Cortex of kidney (tissue), 1 donor: ENCODE results near the gene SDF2.
"Not testable (repeated sequence)": the region's sequence is repeated elsewhere in the genome, so short reads cannot be mapped to it uniquely, and the experiment has no call there.

Source experiments
- DNase-seq: peaks from one replicate; lab custom pipeline; 2025; lab: John Stamatoyannopoulos, UW

The SDF2 gene

GRCh38 chr17:28684963-28685362 lies 23.3 kb upstream of the SDF2 start:
- DNase-seq, result no peak

DNA sequence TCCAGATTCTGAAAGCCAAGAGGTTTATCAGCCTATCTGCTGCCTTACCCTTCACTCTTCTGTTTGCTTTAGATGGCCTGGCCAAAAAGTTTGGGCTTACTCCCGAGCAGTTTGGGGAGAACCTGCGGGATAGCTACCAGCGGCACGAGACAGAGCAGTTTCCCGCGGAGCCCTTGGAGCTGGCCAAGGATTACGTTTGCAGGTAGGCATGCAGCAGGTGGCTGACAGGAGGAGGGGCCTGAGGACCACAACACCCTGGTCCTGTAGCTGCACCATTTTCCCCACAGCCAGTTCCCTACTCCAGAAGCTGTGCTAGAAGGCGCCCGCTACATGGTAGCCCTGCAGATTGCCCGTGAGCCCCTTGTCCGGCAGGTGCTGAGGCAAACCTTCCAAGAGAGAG lies 20.9 kb upstream of the SDF2 start:
- no peak for DNase-seq

GRCh38 chr17:28675980-28676379 lies 14.3 kb upstream of the SDF2 start:
- no peak for DNase-seq

DNA sequence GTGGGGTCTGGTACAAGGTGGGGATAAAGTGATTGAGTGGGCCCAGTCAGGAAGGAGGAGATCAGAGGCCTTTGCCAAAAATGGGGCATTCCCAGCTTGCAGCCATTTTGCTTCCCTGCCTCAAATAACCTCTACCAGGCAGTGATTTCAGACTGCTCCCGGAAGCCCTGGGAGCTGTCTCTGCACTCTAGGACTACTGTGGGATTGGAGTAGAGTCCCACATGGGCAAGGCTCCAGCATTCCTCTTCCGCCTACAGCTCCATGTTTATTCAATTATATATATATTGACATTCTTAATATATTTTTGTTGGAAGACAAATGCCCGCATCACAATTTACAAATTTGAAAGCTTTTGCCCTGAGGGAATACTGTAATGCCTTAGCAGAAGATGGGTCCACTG lies 13.8 kb upstream of the SDF2 start:
- DNase-seq, result no peak

DNA sequence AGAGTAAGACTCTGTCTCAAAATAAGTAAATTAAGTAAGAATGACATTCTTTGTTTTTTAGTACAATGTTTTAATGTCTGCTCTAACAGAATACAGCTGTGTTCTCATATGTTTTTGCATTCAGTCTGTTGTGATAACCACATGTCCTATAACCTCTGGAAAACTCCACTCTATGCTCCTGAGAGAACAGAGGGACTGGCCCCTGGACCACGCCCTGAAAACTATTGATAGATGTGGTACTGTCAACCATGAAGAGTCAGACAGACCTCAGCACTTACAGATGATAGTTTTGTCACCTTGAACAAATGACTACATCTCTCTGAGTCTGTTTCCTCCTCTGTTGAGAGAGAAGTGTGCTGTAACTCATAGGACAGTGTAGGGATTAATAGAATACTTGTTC lies 8.2 kb upstream of the SDF2 start:
- DNase-seq, result no peak

DNA sequence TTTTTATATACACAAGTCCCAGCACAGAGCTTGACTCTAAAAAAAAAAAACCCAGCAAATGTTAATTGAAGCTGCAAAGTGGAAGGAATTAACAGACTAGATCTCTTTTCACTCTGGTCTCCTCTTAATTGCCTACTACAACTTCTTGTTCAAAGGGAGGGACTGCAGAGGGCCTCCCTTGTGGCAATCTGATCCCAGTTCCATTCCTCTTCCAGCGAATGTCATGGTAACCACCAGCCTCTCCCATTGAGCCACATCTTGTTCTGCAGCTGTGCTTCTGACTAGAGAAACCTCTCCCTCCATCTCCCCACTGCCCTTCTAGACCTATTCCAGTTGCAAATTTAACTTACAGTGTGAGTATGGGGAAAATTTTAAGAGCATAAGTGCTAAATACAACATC lies 6.2 kb upstream of the SDF2 start:
- DNase-seq, result no peak

GRCh38 chr17:28665994-28666393 lies 4.3 kb upstream of the SDF2 start:
- no peak for DNase-seq

GRCh38 chr17:28663723-28664122 lies 2.0 kb upstream of the SDF2 start:
- no peak for DNase-seq

DNA sequence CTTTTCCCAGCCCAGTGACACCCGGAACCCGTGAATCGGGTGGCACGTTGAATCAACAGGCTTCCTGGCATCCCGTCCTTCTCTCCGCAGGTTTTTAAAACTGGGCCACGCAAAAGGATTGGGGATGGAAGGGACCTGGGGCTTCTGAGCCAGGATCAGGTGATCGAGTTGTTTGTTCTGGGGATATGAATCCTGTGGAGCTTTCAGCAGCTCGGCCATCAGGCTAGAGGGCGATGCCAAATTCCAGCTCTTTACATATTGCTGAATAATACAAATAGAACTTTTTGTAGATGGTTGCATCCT lies 772 bp upstream of the SDF2 start:
- DNase-seq, result no peak

- not testable (repeated sequence) for DNase-seq
Measured at GRCh38 chr17:28659497-28659881, 2.2 kb downstream of the SDF2 start.

GRCh38 chr17:28658766-28659496 lies 2.8 kb downstream of the SDF2 start:
- DNase-seq, result not testable (repeated sequence)

DNA sequence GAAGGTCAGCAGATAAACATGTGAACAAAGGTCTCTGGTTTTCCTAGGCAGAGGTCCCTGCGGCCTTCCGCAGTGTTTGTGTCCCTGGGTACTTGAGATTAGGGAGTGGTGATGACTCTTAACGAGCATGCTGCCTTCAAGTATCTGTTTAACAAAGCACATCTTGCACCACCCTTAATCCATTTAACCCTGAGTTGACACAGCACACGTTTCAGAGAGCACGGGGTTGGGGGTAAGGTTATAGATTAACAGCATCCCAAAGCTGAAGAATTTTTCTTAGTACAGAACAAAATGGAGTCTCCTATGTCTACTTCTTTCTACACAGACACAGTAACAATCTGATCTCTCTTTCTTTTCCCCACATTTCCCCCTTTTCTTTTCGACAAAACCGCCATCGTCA lies 3.4 kb downstream of the SDF2 start:
- not testable (repeated sequence) for DNase-seq

DNA sequence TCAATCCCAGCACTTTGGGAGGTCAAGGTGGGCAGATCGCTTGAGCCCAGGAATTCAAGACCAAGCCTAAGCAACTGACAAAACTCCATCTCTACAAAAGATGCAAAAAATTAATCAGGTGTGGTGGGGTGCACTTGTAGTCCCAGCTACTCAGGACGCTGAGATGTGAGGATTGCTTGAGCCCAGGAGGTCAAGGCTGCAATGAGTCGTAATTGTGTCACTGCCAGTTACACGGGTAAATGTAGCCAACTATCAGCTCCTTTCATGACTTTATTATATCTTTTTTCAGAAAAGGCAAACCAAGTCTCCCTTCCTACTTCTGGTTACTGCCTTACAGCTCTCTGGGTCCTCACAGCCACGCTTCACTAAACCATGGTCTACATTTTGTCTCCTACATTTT lies 4.0 kb downstream of the SDF2 start:
- no peak for DNase-seq

DNA sequence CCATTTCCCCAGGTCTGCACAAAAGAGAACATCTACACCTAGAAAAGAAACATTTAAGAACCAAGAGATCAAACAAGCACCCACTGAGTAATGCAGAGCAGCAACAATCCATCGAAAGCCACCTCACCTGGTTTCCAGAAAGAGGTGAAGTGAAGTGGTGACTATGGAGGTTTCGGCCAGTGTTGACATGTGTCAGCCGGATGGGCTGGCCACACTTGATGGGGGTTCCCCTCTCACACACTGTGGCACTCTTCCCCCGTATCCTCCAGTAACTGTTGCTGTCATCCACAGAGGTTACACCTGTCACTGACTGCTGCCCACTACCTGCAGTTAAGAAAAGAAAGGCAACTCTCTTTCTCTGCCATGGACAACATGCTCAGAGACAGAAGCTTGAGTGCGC lies 6.5 kb downstream of the SDF2 start:
- DNase-seq, result no peak

- DNase-seq, result no peak
Measured at GRCh38 chr17:28648698-28649097, 13.0 kb downstream of the SDF2 start.

- no peak for DNase-seq
Measured at GRCh38 chr17:28646039-28646754, 15.5 kb downstream of the SDF2 start.

DNA sequence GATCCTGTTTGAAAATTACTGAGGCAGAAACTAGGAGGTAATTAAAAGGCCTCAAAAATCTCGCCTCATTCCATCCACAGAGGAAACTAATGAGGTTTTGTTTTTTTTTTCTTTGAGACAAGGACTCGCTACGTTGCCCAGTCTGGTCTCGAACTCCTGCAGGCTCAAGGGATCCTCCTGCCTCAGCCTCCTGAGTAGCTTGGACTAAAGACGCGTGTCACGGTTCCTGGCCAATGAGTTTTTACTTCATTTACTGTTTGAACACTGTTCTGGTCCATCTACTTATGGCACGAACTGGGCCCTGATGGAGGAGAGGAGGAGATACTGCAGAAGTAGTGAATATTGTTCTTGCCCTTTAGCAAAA lies 16.1 kb downstream of the SDF2 start:
- DNase-seq, result no peak

GRCh38 chr17:28644787-28645575 lies 16.7 kb downstream of the SDF2 start, which contains the start of gene BLTP2:
TSS of gene BLTP2 (minus strand) at chr17:28645158. CDS start at chr17:28645056, 102 bp downstream.
- no peak for DNase-seq

GRCh38 chr17:28643983-28644786 lies 17.5 kb downstream of the SDF2 start:
- DNase-seq, result no peak

- no peak for DNase-seq
Measured at GRCh38 chr17:28641579-28641978, 20.1 kb downstream of the SDF2 start.

DNA sequence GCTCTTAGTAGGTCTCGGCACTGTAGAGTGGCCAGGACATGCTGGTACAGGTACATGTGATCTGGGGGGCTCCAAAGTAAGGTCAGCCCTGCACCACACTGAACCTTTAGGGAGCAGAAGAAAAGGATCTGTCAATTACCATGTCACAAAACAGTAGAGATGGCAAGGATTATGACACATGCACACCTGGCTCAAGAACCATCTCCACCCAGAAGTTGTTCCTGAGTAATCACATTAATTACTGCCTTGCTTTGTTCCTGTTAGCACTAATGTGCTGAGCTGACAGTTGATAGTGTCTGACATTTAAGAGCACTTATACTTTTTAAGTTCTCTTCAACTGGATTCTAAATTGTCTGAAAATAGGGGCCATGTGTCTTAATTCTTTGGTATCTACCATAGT lies 26.2 kb downstream of the SDF2 start:
- no peak for DNase-seq

DNA sequence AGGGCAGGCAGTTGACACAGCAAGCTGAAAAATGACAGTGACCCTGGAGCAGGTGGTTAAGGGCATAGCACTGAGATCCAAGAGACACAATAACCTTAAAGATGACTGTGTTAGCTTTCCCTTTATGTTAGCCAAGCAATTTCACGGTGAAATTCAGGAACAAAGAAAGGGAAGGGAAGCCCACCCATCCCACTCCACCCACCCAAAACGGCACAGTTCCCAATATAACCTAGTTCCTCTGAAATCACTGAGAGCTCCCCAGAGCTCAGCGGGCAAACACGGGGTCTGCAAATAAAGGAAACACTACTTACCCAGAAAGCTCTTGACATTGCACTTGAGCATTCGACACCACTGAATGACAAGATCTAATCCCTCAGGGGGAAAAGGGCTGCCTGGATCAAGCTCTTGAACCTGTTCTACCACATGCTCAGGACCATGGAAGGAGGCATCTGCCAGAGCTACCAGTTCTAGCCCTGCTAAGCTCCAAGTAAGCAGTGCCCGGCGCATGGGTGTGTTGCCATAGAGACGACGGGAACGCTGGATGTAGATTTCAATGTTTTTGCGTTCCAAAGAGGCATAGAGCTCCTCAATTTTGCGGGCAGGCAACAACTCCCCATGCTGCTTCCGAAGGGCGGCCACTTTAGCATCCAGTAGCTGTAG lies 27.4 kb downstream of the SDF2 start:
- no peak for DNase-seq
